HG03378 (cell line): ENCODE results near the gene ROBO2.

Source experiments
- ATAC-seq: cut with Tn5 transposase; IDR thresholded peaks from one replicate; pipeline ENCODE4 v1.9.1; 2021; ENCODE audit warnings: mild to moderate bottlenecking, moderate library complexity; ENCODE audit not compliant: unreplicated experiment

The ROBO2 gene

GRCh38 chr3:77549034-77549433 is 509.1 kb downstream of the ROBO2 start:
- no peak for ATAC-seq

DNA sequence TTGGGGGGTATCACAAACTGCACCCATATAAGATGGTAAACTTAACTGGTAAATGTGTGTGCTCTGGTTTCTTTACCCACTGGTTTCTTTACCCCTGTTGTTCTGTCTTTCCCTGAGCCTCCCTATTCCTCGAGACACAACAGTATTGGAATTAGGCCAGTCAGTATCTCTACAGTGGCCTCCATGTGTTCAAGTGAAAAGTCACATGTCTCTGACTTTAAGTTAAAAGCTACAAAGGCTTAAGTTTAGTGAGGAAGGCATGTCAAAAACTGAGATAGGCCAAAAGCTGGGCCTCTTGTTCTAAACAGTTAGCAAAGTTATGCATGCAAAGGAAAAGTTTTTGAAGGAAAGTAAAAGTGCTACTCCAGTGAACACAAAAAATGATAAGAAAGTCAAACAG is 513.3 kb downstream of the ROBO2 start:
- no peak for ATAC-seq

DNA sequence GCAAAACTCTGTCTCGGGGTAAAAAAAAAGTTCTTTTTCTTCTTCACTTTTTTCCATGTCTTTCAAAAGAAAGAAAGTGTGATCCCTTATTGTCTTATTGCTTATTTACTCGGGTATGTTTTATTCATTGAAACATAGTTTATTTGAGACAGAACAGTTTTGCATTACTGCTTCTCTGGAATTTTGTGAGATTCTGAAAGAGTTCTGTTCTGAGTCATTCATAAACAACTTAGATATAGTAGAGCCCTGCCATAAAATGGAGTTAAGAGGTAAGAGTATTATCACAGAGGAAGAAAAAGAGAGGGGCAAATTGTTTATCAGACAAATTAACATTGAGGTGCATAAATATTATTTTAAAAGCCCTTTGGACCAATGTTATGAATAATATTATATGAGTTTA is 522.2 kb downstream of the ROBO2 start:
- ATAC-seq: no peak

GRCh38 chr3:77563012-77563411 is 523.1 kb downstream of the ROBO2 start:
- ATAC-seq: no peak

DNA sequence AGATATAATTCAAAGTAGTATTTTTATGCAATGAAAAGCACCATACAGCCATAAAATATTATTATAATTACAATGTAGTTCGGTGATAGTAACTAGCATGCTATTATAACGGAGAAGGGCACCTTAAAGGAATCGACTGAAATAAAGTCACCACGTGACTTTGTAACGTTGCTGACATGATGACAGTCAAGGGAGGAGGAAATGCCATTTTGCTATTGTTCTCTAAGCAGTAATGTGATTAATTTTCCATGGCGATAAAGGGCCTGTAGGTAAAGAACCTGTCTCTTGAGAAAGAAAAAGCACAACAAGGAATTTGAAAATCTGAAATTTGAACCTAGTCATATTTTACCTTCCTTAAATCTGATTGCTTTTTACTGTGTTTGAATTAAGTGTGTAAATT is 526.2 kb downstream of the ROBO2 start:
- ATAC-seq: no peak

GRCh38 chr3:77571971-77572715 is 532.2 kb downstream of the ROBO2 start:
- no peak for ATAC-seq

- ATAC-seq: no peak
These were observed 537.4 kb downstream of the ROBO2 start for GRCh38 chr3:77577264-77577663.

- ATAC-seq: no peak
These were observed 546.3 kb downstream of the ROBO2 start for GRCh38 chr3:77586216-77586615.

GRCh38 chr3:77588863-77589262 is 549.0 kb downstream of the ROBO2 start:
- no peak for ATAC-seq

GRCh38 chr3:77590191-77590590 is 550.3 kb downstream of the ROBO2 start:
- ATAC-seq: no peak

- no peak for ATAC-seq
These were observed 555.5 kb downstream of the ROBO2 start for GRCh38 chr3:77595371-77595870.

DNA sequence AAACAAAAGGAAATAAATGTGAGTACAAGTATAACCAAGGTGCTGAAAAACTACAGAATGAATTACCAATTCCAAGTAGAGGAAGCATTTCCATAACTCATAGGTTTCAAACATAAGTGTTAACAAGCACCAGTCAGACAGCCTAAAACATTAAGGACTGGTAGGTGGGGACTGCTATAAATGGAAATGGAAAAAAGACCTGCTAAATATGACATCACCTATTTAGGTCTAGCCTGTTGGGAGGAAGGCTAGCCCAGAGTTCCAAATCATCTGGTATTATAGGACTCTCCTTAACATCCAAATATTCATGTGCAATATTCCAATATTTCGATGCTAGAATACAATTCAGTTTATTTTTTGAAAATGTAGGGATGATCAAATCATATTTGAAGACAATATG is 560.0 kb downstream of the ROBO2 start:
- no peak for ATAC-seq

GRCh38 chr3:77601823-77602415 is 562.0 kb downstream of the ROBO2 start:
- ATAC-seq: no peak

GRCh38 chr3:77602722-77603121 is 562.8 kb downstream of the ROBO2 start:
- ATAC-seq: no peak

DNA sequence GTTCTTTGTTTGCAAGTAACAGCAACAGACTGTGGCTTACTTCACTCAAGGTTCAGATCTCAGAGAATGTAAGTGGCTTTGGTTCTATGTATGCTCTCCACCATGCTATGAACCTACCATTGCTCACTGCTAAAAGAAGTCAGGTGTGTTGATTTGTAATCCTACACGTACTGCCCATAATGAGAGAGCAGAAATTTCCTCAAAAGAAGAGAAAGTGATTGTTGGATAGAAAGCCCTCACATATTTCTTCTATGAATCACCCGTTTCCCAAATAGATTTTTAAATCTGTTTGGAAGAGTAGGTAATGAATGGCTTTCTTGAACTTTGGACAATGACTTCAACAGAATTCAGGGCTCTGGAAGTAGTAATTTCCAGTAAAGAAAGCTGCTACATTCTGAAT is 565.4 kb downstream of the ROBO2 start:
- ATAC-seq: no peak

GRCh38 chr3:77605865-77606264 is 566.0 kb downstream of the ROBO2 start:
- no peak for ATAC-seq

DNA sequence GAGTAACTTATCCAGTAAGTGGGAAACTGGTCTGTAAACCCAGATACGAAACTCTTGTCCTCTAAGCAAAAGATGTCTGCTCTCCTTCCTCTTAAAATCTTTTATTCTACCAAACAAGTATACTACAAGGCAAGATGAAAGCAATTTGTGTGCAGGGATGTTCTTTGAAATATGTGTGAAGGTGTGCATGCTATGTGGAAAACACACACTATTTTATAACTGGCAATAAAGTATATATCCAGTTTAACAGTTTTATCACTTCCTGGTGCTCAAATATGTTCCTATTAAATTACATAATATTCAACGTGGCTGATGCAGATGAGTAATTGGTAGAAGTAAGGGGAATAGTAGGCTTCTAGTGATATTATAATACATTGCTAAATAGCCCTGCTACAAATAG is 566.5 kb downstream of the ROBO2 start:
- ATAC-seq: no peak

- no peak for ATAC-seq
These were observed 578.8 kb downstream of the ROBO2 start for GRCh38 chr3:77618686-77619085.

- ATAC-seq: no peak
These were observed 580.1 kb downstream of the ROBO2 start for GRCh38 chr3:77620009-77620408.

DNA sequence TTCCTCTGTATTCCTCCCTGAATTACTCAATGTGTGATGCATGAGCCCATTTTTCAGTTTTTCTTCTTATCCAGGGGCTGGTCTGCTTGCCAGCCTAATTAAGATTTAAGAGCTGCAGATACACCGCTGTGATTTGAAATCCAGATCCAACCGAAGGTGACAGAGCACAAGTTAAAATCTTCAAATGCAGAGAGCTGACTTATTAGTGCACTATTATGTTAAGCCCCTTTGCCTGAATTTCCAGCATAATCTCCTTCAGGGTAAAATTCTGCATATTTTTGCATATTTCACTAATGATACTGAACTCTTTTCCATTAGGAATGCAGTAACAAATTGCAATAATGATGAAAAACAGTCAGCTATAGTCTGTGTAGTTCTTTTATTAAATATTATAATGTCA is 583.6 kb downstream of the ROBO2 start:
- no peak for ATAC-seq

- no peak for ATAC-seq
These were observed 586.3 kb downstream of the ROBO2 start for GRCh38 chr3:77626157-77626556.

- ATAC-seq: no peak
These were observed 608.3 kb downstream of the ROBO2 start for GRCh38 chr3:77648214-77648613.

DNA sequence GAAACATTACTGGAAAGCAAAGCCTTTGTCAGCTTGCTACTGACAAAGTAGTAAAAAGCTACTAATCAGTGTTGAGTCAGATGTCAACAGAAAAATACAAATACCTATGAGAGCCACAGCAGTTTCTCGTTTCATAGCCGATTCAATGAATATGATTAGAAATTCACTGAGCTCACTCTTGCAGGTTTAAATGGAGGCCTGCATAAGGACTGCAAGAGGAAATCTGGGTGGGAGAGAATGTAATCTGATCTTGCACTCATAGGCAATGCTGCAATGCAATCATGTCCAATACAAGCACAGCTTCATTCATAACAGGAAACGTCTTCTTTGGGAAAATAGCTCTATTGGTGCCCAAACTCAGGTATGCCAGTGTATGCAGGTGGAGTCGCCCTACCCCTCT is 608.8 kb downstream of the ROBO2 start:
- no peak for ATAC-seq
